Tibial artery (tissue), 4 donors: ENCODE measurements around the gene RNLS.

Experiments
- DNase-seq, 2 donors: peaks; one replicate each; pipeline ENCODE4 v3.0.0-alpha.2; 2019
- H3K27ac ChIP-seq, 2 donors: fragments of 200-600 bp; sonication (generic) in 1 of 2; 1 replicate in 1 of 2; 2 replicates in 1 of 2; pipeline ENCODE4 v1.5.1; 2018 to 2019; ENCODE audit warnings: mild to moderate bottlenecking in 1 of 2
- H3K27me3 ChIP-seq, 2 donors: fragments of 200-600 bp; sonication (generic) in 1 of 2; one replicate each; pipeline versions ENCODE4 v1.5.1 to v1.6.0; 2016 to 2019
- H3K36me3 ChIP-seq, 3 donors: fragments of 200-600 bp; sonication (generic) in 2 of 3; one replicate each; pipeline ENCODE4 v1.5.1; 2016 to 2019; ENCODE audit warnings: mild to moderate bottlenecking in 2 of 3
- H3K4me1 ChIP-seq, 4 donors: fragments of 200-600 bp; sonication (generic) in 2 of 4; 1 replicate in 3 of 4; 2 replicates in 1 of 4; pipeline ENCODE4 v1.5.1; 2016 to 2019
- H3K4me3 ChIP-seq, 2 donors: fragments of 200-600 bp; sonication (generic) in 1 of 2; 1 replicate in 1 of 2; 2 replicates in 1 of 2; pipeline ENCODE4 v1.5.1; 2018 to 2019; ENCODE audit warnings: mild to moderate bottlenecking in 2 of 2
- H3K9me3 ChIP-seq, 3 donors: fragments of 200-600 bp; sonication (generic) in 1 of 3; one replicate each; pipeline ENCODE4 v1.5.1; 2016 to 2019
- CTCF ChIP-seq, 2 experiments: fragments of 200-600 bp in 1 of 2; fragments of 450-650 bp in 1 of 2; IDR thresholded peaks; one replicate each; pipeline ENCODE4 v1.5.1; 2017 to 2019; ENCODE audit warnings: antibody characterized with exemption in 2 of 2, mild to moderate bottlenecking in 1 of 2, moderate library complexity in 1 of 2
- intact Hi-C: fragments of 100-400 bp; cut with DNase I; formaldehyde crosslinking; loops from one replicate; pipeline ENCODE4 v1.15.0; 2023; ENCODE audit warnings: low total_unique reads

Gene RNLS

GRCh38 chr10:88439932-88440331, 143.2 kb downstream of the RNLS start:
- Histone ChIP-seq H3K36me3 (no peaks in the 10 kb centered on the region), H3K4me1 (no peaks in the 10 kb centered on the region), H3K27me3 (no peaks in the 10 kb centered on the region), H3K4me3 (no peak overlapping the region), H3K9me3 (no peaks in the 10 kb centered on the region), H3K27ac (no peak overlapping the region)
- intact Hi-C loops, result no loop called here
- DNase-seq, result no peak
- no peak for TF ChIP-seq CTCF (IDR thresholded peaks at IDR 0.05)

- no peak for DNase-seq
- H3K4me3 ChIP-seq, result no peak overlapping the region
- no peak overlapping the region for H3K27ac ChIP-seq
- no peak for TF ChIP-seq CTCF (IDR thresholded peaks at IDR 0.05)
- no peaks in the 10 kb centered on the region for H3K27me3 ChIP-seq
- H3K4me1 ChIP-seq, result no peaks in the 10 kb centered on the region
- H3K9me3 ChIP-seq, result no peaks in the 10 kb centered on the region
- intact Hi-C loops, result no loop called here
- no peaks in the 10 kb centered on the region for H3K36me3 ChIP-seq
Observed at GRCh38 chr10:88437411-88437810, 145.7 kb downstream of the RNLS start.

- Histone ChIP-seq H3K4me3 (no peak overlapping the region), H3K27me3 (no peaks in the 10 kb centered on the region), H3K36me3 (no peaks in the 10 kb centered on the region), H3K4me1 (peaks cover 0 to 2% (median 0%) of the 10 kb centered on the region in 4 donors), H3K27ac (no peak overlapping the region), H3K9me3 (no peaks in the 10 kb centered on the region)
- DNase-seq, result no peak
- TF ChIP-seq CTCF (IDR thresholded peaks at IDR 0.05), result no peak
- intact Hi-C loops, result no loop called here
Observed at GRCh38 chr10:88433565-88434186, 149.4 kb downstream of the RNLS start.

- Histone ChIP-seq H3K27ac (no peak overlapping the region), H3K36me3 (no peaks in the 10 kb centered on the region), H3K4me1 (peaks cover 0 to 4% (median 0%) of the 10 kb centered on the region in 4 donors), H3K9me3 (no peaks in the 10 kb centered on the region), H3K27me3 (no peaks in the 10 kb centered on the region), H3K4me3 (no peak overlapping the region)
- no peak for TF ChIP-seq CTCF (IDR thresholded peaks at IDR 0.05)
- no peak for DNase-seq
- intact Hi-C loops, result no loop called here
Observed at GRCh38 chr10:88431103-88431502, 152.0 kb downstream of the RNLS start.

- Histone ChIP-seq H3K4me1 (peaks cover 0 to 4% (median 0%) of the 10 kb centered on the region in 4 donors), H3K4me3 (no peak overlapping the region), H3K36me3 (no peaks in the 10 kb centered on the region), H3K9me3 (no peaks in the 10 kb centered on the region), H3K27ac (no peak overlapping the region), H3K27me3 (no peaks in the 10 kb centered on the region)
- no peak for TF ChIP-seq CTCF (IDR thresholded peaks at IDR 0.05)
- intact Hi-C loops, result no loop called here
- DNase-seq, result no peak
Observed at GRCh38 chr10:88428976-88429375, 154.1 kb downstream of the RNLS start.

GRCh38 chr10:88428442-88428841, 154.7 kb downstream of the RNLS start:
- no peak for TF ChIP-seq CTCF (IDR thresholded peaks at IDR 0.05)

More at GRCh38 chr10:88428442-88428841, 154.7 kb downstream of the RNLS start:
- Histone ChIP-seq H3K4me1 (peaks cover 0 to 4% (median 0%) of the 10 kb centered on the region in 4 donors), H3K4me3 (no peak overlapping the region), H3K27me3 (no peaks in the 10 kb centered on the region), H3K9me3 (no peaks in the 10 kb centered on the region), H3K27ac (no peak overlapping the region), H3K36me3 (no peaks in the 10 kb centered on the region)
- no peak for DNase-seq
- intact Hi-C loops, result no loop called here
